ENCODE results near the gene TLDC2. TPM values are rescaled to one million over a fixed set of nuclear protein-coding genes. Genes with fewer than 3 reads are reported as not detected.

The TLDC2 gene
- total RNA-seq (1.6 and 2.9 TPM in 2 replicates), polyA plus RNA-seq (0.68 and 1.2 TPM in 2 replicates)

- Histone ChIP-seq H4K20me1 (ENCODE audit: insufficient read depth, poor library complexity, severe bottlenecking) (no peaks in the 10 kb centered on the region), H3K79me2 (no peaks in the 10 kb centered on the region), H3K36me3 (replicated peaks; ENCODE audit: insufficient read depth, low read depth) (no peaks in the 10 kb centered on the region), H3K4me2 (peak within 1 kb of the TSS; percentile 54), H3K27me3 (no peaks in the 10 kb centered on the region), H3K4me3 (no peak within 1 kb of the TSS), H3K9me3 (ENCODE audit: low read depth) (no peaks in the 10 kb centered on the region), H3K4me1 (ENCODE audit: insufficient read depth) (peaks cover 4% of the 10 kb centered on the region), H3K27ac (peak within 1 kb of the TSS; percentile 80), H2AFZ (no peak within 1 kb of the TSS), H3K9me2 (replicated peaks; ENCODE audit: insufficient read depth) (no peaks in the 10 kb centered on the region)
- peak; percentile 78 for DNase-seq (ENCODE audit: low spot score)
- 82% methylated on average over 14 of the region's 14 CpGs for WGBS (ENCODE audit: low lambda C conversion rate, missing lambda C conversion rate)
- TF ChIP-seq EZH2phosphoT487 (IDR thresholded peaks at IDR 0.05; ENCODE audit: low read depth, severe bottlenecking, unreplicated experiment) (no peak), CTCF (IDR thresholded peaks at IDR 0.05; ENCODE audit: poor library complexity) (no peak), EZH2 (IDR thresholded peaks at IDR 0.05; ENCODE audit: borderline replicate concordance) (no peak)
Observed at GRCh38 chr20:36875702-36876472, at the start of gene TLDC2. Gene TLDC2 (plus strand): TSS chr20:36876138. CDS start chr20:36876175, 37 bp downstream.

- Histone ChIP-seq H3K79me2 (no peaks in the 10 kb centered on the region), H3K4me2 (no peak overlapping the region), H3K9me2 (replicated peaks; ENCODE audit: insufficient read depth) (no peaks in the 10 kb centered on the region), H3K4me3 (no peak overlapping the region), H3K4me1 (ENCODE audit: insufficient read depth) (no peaks in the 10 kb centered on the region), H3K9me3 (ENCODE audit: low read depth) (no peaks in the 10 kb centered on the region), H4K20me1 (ENCODE audit: insufficient read depth, poor library complexity, severe bottlenecking) (no peaks in the 10 kb centered on the region), H3K27ac (no peak overlapping the region), H3K27me3 (no peaks in the 10 kb centered on the region), H2AFZ (no peak overlapping the region), H3K36me3 (replicated peaks; ENCODE audit: insufficient read depth, low read depth) (no peaks in the 10 kb centered on the region)
- WGBS (ENCODE audit: low lambda C conversion rate, missing lambda C conversion rate), result 96% methylated on average over 7 of the region's 7 CpGs
- DNase-seq (ENCODE audit: low spot score), result no peak
- TF ChIP-seq EZH2phosphoT487 (IDR thresholded peaks at IDR 0.05; ENCODE audit: low read depth, severe bottlenecking, unreplicated experiment) (no peak), EZH2 (IDR thresholded peaks at IDR 0.05; ENCODE audit: borderline replicate concordance) (no peak), CTCF (IDR thresholded peaks at IDR 0.05; ENCODE audit: poor library complexity) (no peak)
Observed at GRCh38 chr20:36826554-36827244, 49.2 kb upstream of the TLDC2 start.

GRCh38 chr20:36827541-36828279, 48.2 kb upstream of the TLDC2 start:
- no peak overlapping the region for H3K4me2 ChIP-seq
- DNase-seq (ENCODE audit: low spot score), result no peak
- no peak overlapping the region for H3K4me3 ChIP-seq
- no peak for TF ChIP-seq EZH2 (IDR thresholded peaks at IDR 0.05; ENCODE audit: borderline replicate concordance)
- TF ChIP-seq CTCF (IDR thresholded peaks at IDR 0.05; ENCODE audit: poor library complexity), result no peak
- no peak for TF ChIP-seq EZH2phosphoT487 (IDR thresholded peaks at IDR 0.05; ENCODE audit: low read depth, severe bottlenecking, unreplicated experiment)
- no peak overlapping the region for H2AFZ ChIP-seq
- H3K36me3 ChIP-seq (replicated peaks; ENCODE audit: insufficient read depth, low read depth), result no peaks in the 10 kb centered on the region
- H3K27me3 ChIP-seq, result no peaks in the 10 kb centered on the region
- no peak overlapping the region for H3K27ac ChIP-seq
- 87% methylated on average over 11 of the region's 11 CpGs for WGBS (ENCODE audit: low lambda C conversion rate, missing lambda C conversion rate)
- peaks cover 3% of the 10 kb centered on the region for H3K4me1 ChIP-seq (ENCODE audit: insufficient read depth)
- no peaks in the 10 kb centered on the region for H3K79me2 ChIP-seq
- no peaks in the 10 kb centered on the region for H3K9me2 ChIP-seq (replicated peaks; ENCODE audit: insufficient read depth)
- no peaks in the 10 kb centered on the region for H3K9me3 ChIP-seq (ENCODE audit: low read depth)
- no peaks in the 10 kb centered on the region for H4K20me1 ChIP-seq (ENCODE audit: insufficient read depth, poor library complexity, severe bottlenecking)

Measured in hepatocyte (in vitro differentiated cells).